ENCODE data around the gene LCP2.

The LCP2 gene

GRCh38 chr5:170206958-170207357 lies 90.6 kb downstream of the LCP2 start:
- DNase-seq: no peak

- DNase-seq: no peak
Observed at GRCh38 chr5:170206216-170206615, 91.4 kb downstream of the LCP2 start.

- no peak for DNase-seq
Observed at GRCh38 chr5:170204202-170204601, 93.4 kb downstream of the LCP2 start.

- DNase-seq: no peak
Observed at GRCh38 chr5:170202117-170202516, 95.5 kb downstream of the LCP2 start.

- no peak for DNase-seq
Observed at GRCh38 chr5:170201311-170201710, 96.3 kb downstream of the LCP2 start.

- no peak for DNase-seq
Observed at GRCh38 chr5:170200876-170201275, 96.7 kb downstream of the LCP2 start.
